Eye (tissue), 1 donor: ENCODE results near the gene CLEC1A.

Experiments
- DNase-seq: peaks from one replicate; pipeline ENCODE4 v3.0.0-alpha.2; 2015

CLEC1A gene, protein sequence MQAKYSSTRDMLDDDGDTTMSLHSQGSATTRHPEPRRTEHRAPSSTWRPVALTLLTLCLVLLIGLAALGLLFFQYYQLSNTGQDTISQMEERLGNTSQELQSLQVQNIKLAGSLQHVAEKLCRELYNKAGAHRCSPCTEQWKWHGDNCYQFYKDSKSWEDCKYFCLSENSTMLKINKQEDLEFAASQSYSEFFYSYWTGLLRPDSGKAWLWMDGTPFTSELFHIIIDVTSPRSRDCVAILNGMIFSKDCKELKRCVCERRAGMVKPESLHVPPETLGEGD

DNA sequence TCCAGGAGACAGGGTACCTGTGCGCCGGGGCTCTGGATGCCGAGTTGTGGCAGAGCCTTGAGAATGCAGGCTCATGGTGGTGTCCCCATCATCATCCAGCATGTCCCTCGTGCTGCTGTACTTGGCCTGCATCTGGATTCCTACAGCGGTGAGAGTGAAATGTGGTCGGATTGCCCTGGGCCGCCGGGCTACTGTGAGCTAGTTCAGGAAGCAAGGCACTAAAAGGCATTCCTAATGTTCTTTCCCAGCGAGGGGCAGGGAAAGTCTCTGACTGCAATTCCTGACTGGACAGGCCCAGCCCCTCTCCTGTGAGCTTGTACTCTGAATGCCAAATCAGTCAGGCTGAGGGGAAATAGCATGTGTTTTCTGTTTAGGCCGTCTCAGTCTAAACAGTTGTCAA, at the start of gene CLEC1A:
TSS of gene CLEC1A (minus strand) at position 195 of the 400 bp plus-strand sequence. CDS start at position 132, 63 bp downstream.
- peak; percentile 16 for DNase-seq

DNA sequence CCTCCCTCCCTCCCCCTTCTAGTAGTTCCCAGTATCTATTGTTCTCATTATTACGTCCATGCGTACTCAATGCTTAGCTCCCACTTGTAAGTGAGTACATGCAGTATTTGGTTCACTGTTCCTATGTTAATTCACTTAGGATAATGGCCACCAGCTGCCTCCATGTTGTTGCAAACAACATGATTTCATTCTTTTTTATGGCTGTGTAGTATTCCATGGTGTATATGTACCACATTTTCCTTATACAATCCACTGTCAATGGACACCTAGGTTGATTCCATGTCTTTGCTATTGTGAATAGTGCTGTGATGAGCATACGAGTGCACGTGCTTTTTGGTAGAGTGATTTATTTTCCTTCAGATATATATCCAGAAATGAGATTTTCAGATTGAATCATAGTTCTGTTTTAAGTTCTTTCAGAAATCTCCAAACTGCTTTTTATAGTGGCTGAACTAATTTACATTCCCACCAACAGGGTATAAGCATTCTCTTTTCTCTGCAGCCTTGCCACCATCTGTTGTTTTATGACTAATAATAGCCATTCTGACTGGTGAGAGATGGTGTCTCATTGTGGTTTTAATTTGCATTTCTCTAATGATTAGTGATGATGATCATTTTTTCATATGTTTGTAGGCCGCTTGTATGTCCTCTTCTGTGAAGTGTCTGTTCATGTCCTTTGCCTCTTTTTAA, 49.1 kb upstream of the CLEC1A start:
- DNase-seq = no peak

DNA sequence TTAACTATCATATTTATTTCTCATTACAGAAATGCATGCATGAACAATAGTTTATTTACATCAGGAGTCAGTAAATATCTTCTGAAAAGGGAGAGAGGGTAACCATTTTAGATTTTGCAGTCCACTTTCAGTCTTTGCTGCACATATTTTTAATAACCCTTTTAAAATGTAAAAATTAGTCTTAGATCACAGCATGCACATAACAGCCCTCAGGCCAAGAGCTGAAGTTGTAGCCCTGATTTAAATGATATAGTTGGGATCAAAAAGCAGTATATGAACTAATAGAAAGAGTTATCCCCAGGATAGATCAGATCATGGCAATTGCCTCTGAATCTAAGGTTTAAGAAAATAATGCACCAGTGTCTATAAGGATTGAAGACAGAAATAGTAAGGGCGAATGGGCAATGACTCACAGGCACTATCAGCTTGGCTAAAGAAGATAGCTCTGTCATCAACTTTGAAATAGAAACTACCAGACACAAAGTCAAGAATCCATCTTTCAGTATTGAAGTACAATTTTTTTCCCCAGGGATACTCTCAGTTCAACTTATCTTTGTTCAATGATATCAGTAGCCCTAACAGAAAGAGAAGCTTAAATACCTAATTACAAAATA, 44.3 kb upstream of the CLEC1A start:
- DNase-seq = no peak

DNA sequence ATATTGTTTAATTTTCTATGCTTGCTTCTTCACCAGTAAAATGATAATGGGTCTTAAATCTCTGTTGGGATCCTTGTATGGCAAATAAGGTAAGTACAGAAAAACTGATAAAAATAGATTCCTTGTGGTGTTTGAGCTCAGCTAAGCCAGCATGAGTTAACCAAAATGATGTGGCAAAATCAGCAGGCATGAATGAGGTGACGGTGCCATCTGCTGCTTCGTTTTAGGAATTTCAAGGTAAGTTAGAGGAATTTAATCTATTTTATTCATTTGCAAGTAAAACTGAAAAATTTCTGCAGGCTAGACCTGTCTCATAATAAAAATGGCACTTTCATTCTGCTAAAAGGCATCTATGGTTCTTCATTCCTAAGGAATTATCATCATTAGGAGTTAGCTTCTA, 41.2 kb upstream of the CLEC1A start:
- peak; percentile 74 for DNase-seq

- DNase-seq = no peak
Observed at GRCh38 chr12:10136637-10137205, 37.9 kb upstream of the CLEC1A start.

- DNase-seq = no peak
Observed at GRCh38 chr12:10135126-10135525, 36.3 kb upstream of the CLEC1A start.

GRCh38 chr12:10132850-10133370, 34.1 kb upstream of the CLEC1A start:
- DNase-seq = no peak

DNA sequence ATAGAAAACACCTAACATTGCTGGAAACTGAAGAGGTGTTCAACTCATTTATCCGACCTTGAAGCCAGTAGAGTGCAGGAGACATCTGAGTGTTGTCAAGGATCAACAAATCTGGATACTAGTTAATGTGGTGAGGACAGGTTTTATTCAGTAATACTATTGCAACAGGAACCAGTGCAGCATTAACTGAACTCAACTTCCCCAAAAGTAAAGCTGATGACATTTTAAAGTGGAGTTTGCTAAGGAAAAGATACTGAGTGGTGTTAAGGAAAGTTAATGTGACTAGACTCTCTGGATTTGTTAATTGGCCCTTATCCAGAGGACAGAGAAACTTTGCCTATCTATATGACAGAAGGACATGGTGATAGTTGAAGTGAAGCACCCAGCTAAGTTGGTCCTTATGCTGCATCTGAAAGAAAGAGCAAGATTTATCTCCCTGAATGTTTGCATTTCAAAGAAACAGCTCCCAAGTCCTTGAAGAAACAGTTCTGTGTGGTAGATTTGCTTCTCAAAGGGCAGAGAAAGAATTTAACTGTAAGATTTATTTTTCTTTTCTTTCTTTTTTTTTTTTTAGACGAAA, 32.4 kb upstream of the CLEC1A start:
- DNase-seq = no peak

- no peak for DNase-seq
Observed at GRCh38 chr12:10130042-10130441, 31.3 kb upstream of the CLEC1A start, which contains the start of gene CLEC7A. Gene CLEC7A, minus strand, starts transcription at chr12:10130199. Its CDS starts 117 bp downstream, at chr12:10130082.

DNA sequence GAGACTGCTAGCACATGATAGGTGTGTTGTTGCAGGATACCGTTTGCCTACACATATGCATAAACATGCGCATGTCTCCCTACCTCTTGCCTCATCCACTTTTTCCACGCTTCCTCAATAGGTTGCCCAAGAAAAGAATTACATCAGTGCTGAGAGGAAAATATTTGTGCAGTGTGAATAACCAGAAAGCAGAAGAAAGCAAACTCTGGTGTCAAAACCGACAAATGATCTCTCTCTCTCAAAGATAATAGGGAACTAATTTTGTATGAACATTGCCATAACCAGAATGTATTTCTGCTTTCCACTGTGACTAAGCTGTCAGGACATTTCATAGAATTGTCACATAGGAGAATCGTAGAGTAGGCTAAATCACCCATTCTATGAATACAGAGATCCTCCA, 29.9 kb upstream of the CLEC1A start:
- DNase-seq = no peak

- DNase-seq = no peak
Observed at GRCh38 chr12:10126413-10126812, 27.6 kb upstream of the CLEC1A start.

GRCh38 chr12:10122689-10123088, 23.9 kb upstream of the CLEC1A start:
- no peak for DNase-seq

- DNase-seq = no peak
Observed at GRCh38 chr12:10121278-10121677, 22.5 kb upstream of the CLEC1A start.

DNA sequence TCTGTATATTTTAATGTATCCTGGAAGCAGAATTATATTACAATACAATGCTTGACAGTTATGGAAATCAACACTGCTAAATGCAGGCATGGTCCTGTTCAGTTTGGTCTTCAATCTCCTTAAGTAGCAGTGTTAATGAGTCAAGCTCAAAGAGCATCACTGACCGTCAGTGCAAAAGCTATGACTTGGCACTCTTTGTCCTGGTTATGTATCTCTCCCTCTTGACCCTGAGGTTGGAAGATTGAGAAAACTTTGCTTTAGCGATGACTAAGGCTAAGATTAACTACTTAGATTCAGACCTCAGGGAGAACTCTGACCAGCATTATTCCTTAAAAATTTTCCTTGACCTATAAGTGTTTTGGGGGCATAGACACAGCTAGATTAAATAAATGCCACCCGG, 20.3 kb upstream of the CLEC1A start:
- DNase-seq = no peak

GRCh38 chr12:10115890-10116289, 17.1 kb upstream of the CLEC1A start:
- no peak for DNase-seq

GRCh38 chr12:10115311-10115710, 16.5 kb upstream of the CLEC1A start:
- DNase-seq = no peak

DNA sequence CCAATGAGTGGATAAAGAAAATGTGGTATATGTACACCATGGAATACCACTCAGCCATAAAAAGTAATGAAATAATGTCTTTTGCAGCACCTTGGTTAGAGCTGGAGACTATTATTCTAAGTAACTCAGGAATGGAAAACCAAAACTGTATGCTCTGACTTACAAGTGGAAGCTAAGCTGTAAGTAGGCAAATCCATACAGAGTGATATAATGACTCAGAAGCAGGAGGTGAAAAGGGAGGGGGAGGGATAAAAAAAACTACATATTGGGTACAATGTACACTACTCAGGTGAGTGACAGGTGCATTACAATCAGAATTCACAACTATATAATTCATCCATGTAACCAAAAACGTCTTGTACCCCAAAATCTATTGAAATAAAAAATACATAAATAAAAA, 15.1 kb upstream of the CLEC1A start:
- DNase-seq = no peak

DNA sequence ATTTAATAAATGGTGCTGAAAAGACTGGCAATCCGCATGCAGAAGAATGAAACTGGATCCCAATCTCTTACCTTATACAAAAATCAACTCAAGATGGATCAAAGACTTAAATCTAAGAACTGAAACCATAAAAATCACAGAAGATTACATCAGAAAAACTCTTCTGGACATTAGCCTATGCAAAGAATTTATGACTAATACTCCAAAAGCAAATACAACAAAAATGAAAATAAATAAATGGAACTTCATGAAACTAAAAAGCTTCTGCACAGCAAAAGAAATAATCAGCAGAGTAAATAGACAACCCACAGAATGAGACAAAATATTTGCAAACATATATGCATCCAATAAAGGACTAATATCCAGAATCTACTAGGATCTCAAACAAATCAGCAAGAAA, 14.3 kb upstream of the CLEC1A start:
- DNase-seq = no peak

DNA sequence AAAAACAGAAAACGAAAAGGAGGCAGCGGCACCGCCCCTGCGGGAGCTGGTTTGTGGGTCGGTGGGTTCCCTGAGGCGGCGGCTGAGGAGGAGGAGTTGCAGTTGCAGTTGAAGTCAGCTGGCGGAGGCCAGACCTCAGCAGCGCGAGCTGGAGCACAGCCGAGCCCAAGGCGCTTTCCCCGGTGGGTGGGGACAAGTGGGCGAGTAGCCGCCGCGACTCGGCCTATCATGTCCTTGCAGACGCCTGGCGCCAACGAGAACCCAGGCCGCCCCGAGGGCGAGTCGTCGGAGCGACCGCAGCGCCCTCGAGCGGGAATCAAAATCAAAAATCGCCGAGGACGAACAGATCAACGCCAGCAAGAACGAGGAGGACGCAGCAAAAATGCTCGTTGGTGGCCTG, 12.7 kb upstream of the CLEC1A start:
- DNase-seq = no peak

GRCh38 chr12:10110256-10110844, 11.6 kb upstream of the CLEC1A start:
- no peak for DNase-seq

DNA sequence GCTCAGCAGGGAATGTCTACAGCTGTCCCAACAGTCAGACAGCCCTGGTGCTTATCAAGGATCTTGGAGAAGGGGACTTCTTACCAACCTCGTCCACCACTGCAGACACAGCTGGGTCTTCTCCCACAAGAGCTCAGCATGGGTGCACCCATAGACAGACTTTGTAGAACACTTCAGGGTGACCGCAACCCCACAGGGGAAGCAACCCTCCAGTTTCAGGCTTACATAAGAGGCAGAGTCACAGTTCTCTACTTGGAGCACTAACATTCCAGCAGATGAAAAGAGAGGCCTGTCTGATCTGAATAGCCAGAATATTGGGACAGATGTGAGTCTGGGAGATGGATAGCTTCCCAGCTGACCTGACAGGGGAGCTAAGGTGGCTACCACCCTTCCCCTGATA, 3.5 kb upstream of the CLEC1A start:
- DNase-seq = no peak

- no peak for DNase-seq
Observed at GRCh38 chr12:10101648-10102220, 2.9 kb upstream of the CLEC1A start.
